DMS153 (cell line): ENCODE measurements around the gene PPP2R5E.
A peak's percentile ranks its signal among the peaks of the same experiment; 100 is the strongest.
"Not testable (repeated sequence)": the region's sequence is repeated elsewhere in the genome, so short reads cannot be mapped to it uniquely, and the experiment has no call there.

Experiments
- DNase-seq: peaks from one replicate; lab custom pipeline; 2025; lab: John Stamatoyannopoulos, UW

Gene PPP2R5E

DNA sequence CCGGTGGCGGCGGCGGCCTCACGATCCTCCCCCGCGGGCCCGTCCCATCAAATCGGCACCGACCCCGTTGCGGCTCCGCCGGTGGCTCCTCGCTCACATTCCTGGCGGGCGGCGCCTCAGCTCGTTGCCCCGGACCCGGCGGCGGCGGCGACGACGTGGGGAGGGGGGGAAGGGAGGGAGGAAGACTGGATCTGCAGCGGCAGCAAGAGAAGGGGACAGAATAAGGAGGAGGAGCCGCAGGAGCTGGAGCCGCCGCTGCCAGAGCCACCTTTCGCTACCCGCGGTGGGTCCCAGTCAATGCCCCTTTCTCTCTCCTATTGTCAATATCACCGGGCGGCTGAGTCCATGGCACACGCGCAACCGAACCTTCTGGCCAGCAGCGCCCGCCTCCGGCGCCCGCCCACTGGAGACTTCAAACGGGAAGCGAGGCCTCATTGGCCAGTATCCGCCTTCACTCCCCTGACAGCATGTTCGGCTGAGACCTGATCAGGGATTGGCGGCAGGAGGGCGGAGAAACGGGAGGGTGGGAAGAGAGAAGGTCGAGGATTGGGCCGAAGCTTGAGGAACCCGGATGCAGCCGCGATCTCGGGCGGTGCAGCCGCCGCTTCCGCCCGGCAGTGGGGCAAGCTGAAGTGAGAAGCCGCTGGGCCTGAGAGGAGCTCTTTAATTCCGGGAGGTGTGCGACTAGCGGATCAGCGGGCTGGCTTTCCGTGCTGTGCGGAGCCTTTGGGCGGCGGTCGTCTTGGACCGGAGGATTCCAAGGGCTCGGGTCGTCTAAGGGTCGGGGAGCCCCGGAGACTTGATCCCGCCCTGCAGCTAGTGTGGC, at the start of gene PPP2R5E:
TSS of gene PPP2R5E (minus strand) at position 378 of the 826 bp plus-strand sequence. CDS start 3,692 bp downstream, outside the sequence.
- peak; percentile 99 for DNase-seq

DNA sequence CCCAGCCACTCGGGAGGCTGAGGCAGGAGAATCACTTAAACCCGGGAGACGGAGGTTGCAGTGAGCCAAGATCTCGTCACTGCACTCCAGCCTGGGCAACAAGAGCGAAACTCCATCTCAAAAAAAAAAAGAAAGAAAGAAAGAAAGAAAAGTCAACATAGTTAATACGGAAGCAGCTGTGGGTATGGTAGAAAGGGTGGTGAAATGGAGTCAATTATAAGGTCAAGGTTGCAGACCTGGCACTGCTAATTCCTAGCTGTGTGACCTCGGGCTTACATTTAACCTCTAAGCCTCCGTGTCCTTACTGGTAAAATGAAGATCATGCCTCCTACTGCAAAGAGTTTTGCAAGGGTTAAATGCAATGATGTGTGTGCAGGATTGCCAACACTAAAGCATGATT, 39.9 kb upstream of the PPP2R5E start:
- not testable (repeated sequence) for DNase-seq

DNA sequence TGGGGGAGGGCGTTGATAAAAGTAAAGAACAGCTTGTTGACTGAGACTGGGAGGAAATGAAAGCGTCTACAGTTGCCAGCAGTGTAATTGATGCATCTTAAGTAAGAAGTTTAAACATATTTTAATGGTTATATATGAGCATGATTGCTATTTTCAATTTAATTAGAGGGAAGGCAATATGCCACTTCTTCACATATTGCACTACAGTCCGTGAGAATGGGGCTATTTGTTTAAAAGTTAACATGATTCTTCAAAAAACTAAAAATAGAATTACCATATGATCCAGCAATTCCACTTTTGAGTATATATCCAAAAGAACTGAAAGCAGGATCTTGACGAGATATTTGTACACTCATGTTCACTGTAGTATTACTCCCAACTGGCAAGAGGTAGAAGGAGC, 38.3 kb upstream of the PPP2R5E start:
- no peak for DNase-seq

DNA sequence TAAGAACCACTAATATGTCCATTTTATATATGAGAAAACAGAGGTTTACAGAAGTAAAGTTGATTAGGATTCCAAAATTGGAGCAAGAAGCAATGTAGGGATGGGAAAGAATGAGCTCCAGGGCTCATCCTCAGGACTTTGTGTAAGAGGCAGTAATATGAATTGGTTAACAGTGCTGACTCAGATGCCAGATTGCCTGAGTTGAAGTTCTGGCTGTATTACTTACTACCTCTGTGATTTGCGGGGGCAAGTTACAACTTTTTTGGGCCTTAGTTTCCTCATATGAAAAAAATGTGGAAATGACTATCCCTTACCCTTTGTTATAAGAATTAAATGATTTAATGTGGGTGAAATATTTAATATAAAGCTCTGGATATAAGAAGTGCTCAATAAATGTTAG, 35.1 kb upstream of the PPP2R5E start:
- no peak for DNase-seq

DNA sequence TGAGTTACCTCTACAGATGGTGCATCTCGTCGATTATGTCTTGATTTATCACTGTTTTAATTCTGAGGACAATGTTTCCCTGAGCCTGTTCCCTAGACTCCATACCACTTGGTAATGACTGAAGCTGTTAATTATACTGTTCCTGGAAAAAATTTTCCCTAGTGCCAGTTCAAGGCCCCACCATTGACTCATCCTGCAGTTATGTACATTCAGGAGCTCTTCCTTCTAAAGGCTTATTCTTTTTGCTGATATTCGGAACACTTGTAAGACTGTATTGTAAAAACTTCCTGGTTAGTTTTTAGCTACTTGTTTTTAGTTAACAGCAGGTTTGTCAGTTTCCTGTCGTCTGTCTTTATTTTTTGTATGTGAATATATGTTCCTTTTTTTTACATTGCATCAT, 30.4 kb upstream of the PPP2R5E start:
- DNase-seq, result no peak

DNA sequence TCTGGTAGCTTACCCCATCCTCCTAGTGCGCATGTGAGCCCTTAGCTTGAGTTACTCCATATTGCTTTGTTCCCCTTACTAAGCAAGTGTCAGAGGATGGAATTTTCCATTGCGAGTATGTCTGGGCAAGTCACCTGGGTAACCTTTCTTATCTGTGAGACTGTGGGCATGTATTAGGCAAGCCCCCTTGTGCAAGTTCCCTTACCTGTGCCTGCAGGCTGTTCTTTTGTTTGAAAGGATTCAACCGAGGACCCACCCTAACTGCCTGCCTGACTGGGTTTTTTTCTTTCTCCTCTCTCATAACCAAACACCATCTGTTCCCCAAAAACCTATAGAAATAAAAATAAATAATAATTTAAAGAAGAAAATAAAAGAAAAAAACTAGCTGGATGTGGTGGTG, 22.3 kb upstream of the PPP2R5E start:
- no peak for DNase-seq

DNA sequence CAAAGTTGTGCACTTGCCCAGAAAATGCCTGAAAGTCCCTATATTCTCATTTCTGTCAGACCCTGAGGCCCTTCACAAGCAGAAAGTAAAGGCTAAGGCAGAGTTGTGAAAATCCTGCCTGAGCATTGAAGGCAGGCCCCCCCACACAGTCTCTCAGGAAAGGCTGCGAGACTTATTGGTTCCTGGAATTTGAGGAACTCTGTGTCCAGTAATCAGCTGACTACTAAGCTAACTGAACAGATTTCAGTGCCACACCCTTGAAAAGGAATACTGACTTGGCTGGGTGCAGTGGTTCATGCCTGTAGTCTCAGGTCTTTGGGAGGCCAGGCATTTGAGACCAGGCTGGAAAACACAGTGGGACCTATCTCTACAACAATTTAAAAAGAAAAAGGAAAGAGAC, 21.1 kb upstream of the PPP2R5E start:
- DNase-seq, result no peak

DNA sequence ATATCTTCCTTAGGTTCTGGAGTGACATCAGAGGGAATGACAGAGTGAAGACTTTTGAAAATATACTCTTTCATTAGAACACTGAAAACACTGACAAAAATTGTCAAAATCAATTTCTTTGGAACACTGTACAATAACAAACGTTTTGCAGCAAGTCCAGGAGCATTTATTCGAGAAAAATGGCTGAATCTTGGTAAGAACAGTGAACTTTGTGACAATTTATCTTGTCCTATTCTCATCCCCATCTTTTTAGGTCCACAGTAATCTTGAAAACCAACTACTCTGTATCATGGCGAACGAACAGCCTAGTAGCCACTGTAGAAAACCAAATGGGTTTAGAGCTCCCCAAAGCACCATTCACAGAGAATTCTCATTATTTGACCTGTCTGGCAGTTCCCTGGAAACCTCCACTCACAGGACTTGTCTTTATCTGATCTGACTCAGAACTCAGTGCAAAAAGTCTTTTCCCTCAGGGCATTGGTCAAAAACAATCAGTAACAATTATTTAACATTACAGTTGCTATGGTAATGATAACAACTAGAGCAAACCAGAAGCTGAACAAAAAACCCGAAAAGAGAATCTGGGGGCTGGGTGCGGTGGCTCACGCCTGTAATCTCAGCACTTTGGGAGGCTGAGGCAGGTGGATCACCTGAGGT, 20.3 kb upstream of the PPP2R5E start:
- DNase-seq, result no peak

DNA sequence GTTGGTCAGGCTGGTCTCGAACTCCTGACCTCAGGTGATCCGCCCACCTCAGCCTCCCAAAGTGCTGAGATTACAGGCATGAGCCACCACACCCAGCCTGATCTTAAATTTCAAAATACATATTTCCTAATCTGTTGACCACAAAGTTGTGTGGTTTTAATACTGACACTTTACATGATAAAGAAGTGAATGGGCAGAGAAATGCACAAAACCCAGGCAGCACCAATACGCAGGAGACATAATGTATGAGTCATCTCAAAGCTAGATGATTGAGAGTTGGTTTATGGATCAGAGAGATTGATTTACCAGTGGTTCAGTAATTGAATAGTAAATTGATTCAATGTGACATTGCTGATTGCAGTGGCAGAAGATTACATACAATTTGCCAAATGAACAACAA, 19.2 kb upstream of the PPP2R5E start:
- no peak for DNase-seq

DNA sequence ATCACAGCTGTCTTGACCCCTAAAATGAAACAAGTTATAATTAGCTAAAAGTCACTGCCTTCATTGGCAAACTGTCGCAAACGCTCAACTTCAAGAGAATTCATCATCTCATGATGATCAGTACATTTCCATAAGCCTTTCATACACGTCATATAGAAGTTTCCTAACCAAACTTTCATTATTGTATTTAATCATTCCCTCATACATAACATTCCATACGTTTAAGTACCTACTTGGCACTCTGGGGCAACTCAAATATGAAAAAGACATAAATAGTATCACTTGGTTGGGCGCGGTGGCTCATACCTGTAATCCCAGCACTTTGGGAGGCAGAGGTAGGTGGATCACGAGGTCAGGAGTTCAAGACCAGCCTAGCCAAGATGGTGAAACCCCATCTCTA, 12.4 kb upstream of the PPP2R5E start:
- DNase-seq, result no peak

DNA sequence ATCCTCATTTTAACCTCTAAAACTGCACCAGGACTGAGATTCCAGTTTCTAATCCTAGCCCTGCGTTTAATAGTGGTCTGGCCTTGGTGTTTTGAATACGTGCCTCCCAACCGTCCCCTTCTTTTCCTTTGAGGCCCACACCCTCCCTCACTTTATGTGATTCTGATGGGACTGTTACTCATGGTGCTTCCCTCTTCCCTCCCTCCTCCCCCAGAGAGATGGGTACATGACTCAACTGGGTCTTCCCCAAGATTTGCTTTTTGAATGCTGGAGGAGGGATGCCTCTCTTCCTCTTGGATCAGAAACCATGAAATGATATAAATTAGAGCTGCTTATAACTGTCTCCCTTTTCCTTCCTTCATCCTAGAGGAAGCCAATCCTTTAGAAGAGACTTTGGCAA, 8.2 kb upstream of the PPP2R5E start:
- DNase-seq, result no peak

DNA sequence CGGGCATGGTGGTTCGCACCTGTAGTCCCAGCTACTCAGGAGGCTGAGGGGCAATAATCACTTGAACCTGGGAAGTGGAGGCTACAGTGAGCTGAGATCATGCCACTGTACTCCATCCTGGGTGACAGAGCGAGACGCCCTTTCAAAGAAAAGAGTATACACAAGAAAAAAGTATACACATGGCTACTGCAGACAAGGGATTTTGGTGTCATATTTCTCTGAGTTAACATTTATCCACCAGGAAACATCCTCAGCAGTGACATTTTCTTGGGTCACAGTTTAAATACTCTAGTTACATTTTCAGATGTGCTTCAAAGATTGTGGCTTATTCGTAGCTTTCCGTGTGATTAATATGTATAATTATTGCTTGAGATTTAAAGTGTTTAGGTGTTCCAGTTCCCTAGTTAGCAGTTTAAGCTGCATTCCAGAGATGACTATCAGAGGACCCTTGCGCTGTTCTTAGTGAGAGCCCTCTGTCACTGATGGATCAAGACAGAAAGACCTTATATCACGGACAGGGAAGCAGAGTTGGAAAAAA, 4.7 kb upstream of the PPP2R5E start:
- no peak for DNase-seq

DNA sequence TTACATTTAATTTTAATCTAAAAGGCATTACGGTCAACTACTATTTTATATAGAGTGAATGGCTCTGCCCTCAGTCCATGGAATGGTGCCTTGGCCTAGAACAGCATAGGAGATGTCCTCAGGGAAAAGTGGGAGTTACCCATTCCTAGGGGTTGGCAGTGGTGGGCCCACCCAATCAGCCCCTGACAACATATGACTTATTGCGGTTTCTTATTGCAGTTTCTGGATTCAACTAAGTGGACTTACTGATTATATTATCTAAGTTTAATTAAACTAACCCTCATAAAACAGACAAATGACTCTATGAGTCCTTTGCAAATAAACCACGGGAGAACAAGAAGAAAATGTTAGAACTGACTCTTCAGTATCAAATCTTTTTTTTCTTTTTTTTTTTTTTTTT, 2.3 kb upstream of the PPP2R5E start:
- DNase-seq, result no peak

DNA sequence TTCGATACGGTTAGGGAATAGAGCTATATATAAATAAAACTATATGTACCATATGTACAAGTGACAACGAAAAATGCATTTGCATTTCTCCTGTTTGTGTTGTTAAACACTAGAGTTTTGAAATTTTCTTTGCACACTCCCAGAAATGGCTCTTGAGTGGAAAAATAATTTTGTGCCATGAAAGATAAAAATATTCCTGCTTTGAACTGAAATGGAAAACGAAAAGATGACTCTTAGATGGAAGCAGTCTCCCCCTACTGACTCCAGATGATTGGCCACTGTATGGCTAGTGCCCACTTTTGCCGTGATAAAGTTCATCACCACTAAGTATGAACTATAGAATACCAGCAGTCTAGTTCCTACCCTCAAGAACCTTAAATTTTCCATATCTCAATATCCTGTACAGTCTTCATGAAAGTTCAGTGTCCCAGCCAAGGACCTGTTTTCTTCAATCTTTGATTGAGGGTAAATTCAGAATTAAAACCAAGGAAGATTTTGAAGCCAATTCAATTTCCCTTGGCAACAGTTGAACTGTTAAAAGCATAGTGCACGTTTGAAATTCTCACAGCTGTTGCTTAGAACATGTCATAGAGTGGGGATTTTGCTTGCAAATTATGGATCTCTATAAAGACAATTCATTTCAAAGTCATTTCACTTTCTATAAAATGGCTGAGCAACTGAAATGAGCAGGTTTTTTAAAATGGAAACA, 1.6 kb upstream of the PPP2R5E start:
- DNase-seq, result no peak

DNA sequence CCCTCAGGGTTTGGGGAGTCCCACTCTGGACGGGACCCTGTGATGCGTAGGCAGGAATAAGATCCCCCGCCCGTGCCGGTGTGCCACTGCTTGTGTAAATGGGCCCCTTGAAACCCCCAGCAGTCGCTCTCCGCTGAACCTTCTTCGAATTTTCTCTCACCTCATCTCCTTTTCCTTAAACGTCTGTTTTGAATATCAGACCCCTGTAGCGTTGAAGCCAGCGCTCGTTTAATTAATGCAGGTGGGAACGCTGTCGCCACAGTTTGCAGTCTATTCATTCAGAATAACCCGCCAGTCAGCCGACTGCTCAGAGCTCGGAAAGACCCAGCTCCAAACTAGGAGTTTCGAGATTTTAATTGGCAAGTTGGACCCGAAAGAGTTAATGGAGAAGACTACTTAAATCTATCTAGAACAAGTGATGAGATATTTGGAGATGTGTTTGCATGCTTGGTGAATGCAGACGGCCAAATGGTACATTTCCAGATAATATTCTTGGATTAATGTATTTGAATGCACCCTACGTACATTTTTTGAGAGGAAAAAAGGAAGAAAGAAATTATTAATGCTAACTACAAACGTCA, 739 bp upstream of the PPP2R5E start:
- no peak for DNase-seq

DNA sequence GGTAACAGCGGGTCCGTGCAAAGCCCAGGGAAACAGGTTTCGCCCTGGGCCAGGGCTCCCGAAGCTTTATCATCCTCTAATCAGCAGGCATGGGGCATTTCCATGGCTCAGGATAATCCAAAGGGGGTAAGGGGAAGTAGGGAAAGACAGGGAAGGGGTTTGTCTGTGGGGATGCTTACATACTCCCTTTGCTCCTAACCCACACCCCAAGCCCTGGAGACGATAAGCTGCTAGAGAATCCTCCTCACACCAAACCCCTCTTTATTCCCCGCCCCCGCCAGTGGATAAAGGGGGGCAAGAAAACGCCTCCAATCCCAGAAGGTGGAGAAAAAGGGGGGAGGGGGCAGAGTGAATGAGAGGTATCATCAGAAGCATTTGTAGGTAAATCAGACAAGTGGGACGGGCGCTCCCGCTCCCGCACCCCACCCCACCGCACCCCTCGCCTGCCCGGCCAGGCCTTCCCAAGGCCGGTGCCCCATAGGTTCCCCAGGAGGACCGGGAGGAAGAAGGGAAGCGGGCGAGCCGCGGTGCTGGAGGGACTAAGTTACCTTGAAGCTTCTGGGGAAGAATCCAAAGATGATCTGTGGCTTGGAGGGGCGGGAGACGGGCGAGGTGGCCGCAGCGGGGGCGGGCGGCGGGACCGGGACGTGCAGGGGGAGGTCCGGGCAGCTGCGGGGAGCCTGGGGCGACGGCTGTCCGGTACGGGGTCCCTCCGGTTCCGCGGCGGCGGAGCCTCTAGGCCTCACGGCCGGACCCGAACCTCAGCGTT, 762 bp downstream of the PPP2R5E start:
- DNase-seq, result no peak

DNA sequence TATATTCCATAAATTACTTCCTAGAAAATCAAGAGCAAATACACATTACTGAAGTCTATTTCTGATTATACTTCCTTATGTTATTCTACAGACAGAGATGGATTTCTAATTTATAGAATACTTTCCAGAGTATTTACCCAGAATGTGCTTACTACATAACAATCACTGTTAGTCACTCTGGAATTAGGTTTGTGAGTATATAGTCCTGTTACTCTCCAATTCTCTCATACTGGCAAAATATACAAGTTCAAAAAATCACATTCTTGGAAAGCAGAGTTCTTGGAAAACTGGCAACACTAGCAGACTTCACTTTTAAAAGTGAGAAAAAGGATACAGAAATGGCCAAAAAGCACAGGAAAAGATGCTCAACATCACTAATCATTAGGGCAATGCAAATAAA, 7.3 kb downstream of the PPP2R5E start:
- no peak for DNase-seq

DNA sequence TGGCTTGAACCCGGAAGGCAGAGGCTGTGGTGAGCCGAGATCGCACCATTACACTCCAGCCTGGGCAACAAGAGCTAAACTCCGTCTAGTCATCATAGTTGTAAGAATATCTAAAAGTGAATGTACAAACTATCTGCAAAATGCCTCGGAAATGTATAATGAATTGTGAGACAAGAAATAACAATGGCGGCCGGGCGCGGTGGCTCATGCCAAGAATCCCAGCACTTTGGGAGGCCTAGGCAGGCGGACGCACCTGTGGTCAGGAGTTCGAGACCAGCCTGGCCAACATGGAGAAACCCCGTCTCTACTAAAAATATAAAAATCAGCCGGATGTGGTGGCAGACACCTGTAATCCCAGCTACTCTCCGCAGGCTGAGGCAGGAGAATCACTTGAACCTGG, 9.7 kb downstream of the PPP2R5E start:
- DNase-seq, result no peak

DNA sequence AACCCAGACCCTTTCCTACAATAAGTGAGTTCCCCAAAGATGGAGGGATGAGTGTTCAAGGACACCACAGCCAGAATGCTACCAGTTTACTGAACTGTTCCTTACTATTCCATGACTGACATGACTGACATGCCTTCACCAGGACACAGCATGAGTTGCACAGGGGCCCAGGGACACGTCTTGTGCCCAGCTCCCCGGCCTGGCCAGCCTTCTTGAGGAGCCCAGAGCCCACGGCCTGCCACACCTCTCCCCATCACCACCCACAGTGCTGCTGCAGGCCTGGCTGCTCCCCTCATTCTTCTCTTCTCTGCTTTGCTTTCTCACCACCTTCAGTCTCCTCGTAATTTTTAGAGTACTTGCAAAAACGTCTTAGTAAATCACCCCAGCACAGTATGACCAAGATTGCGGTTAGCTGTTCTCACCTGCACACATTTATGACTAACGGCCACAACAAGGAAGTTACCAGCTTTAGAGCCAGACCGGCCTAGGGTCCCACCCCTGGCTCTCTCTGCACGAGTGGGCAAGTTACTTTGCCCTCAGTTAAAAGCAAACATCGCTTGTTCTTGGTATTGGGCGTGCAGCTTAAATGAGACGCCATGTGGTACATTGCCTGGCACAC, 18.5 kb downstream of the PPP2R5E start:
- peak; percentile 12 for DNase-seq

DNA sequence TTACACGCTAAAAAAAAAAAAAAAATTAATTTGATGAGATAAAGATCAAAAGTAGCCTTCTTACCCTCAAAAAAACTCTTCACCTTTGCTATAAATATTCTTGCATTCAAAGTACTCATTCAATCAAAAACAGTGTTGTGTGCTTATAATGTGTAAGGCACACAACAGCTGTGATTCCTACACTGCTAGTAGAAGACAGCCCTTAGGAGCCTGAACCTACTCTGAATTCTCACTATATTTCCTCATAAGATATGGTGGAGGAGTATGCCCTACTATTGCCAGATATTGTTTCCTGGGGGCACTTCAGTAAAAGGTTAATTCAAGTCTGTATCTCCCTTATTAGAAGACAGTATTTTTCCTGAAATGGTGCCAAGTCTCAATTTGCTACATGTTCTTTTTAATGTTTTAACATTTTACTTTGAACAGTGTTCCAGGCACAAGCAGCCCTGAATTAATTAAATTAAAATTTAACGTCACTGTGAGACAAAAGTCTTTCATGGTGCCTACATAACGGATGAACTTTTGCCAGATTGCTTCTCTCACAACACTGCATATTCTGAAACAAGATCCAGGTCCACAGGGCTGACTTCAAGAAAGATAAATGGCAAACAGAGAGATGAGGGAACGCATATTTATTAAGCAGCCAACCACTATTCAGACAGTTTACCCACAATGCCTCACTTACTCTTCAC, 19.3 kb downstream of the PPP2R5E start:
- DNase-seq, result no peak

DNA sequence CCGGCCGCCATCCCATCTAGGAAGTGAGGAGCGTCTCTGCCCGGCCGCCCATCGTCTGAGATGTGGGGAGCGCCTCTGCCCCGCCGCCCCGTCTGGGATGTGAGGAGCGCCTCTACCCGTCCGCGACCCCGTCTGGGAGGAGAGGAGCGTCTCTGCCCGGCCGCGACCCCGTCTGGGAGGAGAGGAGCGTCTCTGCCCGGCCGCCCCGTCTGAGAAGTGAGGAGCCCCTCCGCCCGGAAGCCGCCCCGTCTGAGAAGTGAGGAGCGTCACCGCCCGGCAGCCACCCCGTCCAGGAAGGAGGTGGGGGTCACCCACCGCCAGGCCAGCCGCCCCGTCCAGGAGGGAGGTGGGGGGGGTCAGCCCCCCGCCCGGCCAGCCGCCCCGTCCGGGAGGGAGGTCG, 20.7 kb downstream of the PPP2R5E start:
- DNase-seq, result not testable (repeated sequence)
